KOPT-K1 (cell line): Measurements from ENCODE around the gene QKI.
"Not testable (repeated sequence)": the region's sequence is repeated elsewhere in the genome, so short reads cannot be mapped to it uniquely, and the experiment has no call there.

Experiments used
- H3K27ac ChIP-seq: fragments of 200-600 bp; sonication (generic); 2 replicates; pipeline ENCODE4 v1.5.1; 2016; ENCODE audit warnings: antibody characterized with exemption, mild to moderate bottlenecking, low read depth, low read length; ENCODE audit not compliant: poor library complexity, severe bottlenecking
- H3K36me3 ChIP-seq: fragments of 200-600 bp; sonication (generic); 2 replicates; pipeline ENCODE4 v1.5.1; 2017; ENCODE audit warnings: antibody characterized with exemption, mild to moderate bottlenecking, low read length, moderate library complexity; ENCODE audit not compliant: insufficient read depth
- H3K9me3 ChIP-seq: fragments of 200-600 bp; sonication (generic); 2 replicates; pipeline ENCODE4 v1.5.1; 2017; ENCODE audit warnings: antibody characterized with exemption, low read length, mild to moderate bottlenecking; ENCODE audit not compliant: insufficient read depth, poor library complexity, severe bottlenecking

Gene QKI

GRCh38 chr6:163459536-163459935 lies 45.0 kb downstream of the QKI start:
- Histone ChIP-seq H3K36me3 (no peaks in the 10 kb centered on the region; the same call in 1 of the 2 replicates), H3K27ac (peak overlapping the region; percentile 84), H3K9me3 (no peaks in the 10 kb centered on the region)

- Histone ChIP-seq H3K36me3 (no peaks in the 10 kb centered on the region; the same call in 1 of the 2 replicates), H3K27ac (peak overlapping the region; percentile 84), H3K9me3 (no peaks in the 10 kb centered on the region)
Observed at GRCh38 chr6:163460307-163460782, 45.8 kb downstream of the QKI start.

- Histone ChIP-seq H3K36me3 (no peaks in the 10 kb centered on the region; the same call in 1 of the 2 replicates), H3K27ac (no peak overlapping the region), H3K9me3 (no peaks in the 10 kb centered on the region)
Observed at GRCh38 chr6:163461696-163462095, 47.2 kb downstream of the QKI start.

GRCh38 chr6:163463180-163463579 lies 48.7 kb downstream of the QKI start:
- no peaks in the 10 kb centered on the region for H3K9me3 ChIP-seq
- no peaks in the 10 kb centered on the region for H3K36me3 ChIP-seq
- H3K27ac ChIP-seq: no peak overlapping the region

GRCh38 chr6:163463795-163464194 lies 49.3 kb downstream of the QKI start:
- no peaks in the 10 kb centered on the region for H3K9me3 ChIP-seq
- no peak overlapping the region for H3K27ac ChIP-seq

GRCh38 chr6:163466839-163467390 lies 52.4 kb downstream of the QKI start:
- peaks cover 18% of the 10 kb centered on the region for H3K9me3 ChIP-seq

More at GRCh38 chr6:163463795-163464194, 49.3 kb downstream of the QKI start:
- no peaks in the 10 kb centered on the region for H3K36me3 ChIP-seq

GRCh38 chr6:163468738-163469137 lies 54.2 kb downstream of the QKI start:
- no peak overlapping the region for H3K27ac ChIP-seq
- peaks cover 19% of the 10 kb centered on the region; the same call in 1 of the 2 replicates for H3K36me3 ChIP-seq
- peaks cover 18% of the 10 kb centered on the region for H3K9me3 ChIP-seq

More at GRCh38 chr6:163466839-163467390, 52.4 kb downstream of the QKI start:
- peaks cover 19% of the 10 kb centered on the region; the same call in 1 of the 2 replicates for H3K36me3 ChIP-seq
- H3K27ac ChIP-seq: no peak overlapping the region

GRCh38 chr6:163469459-163469985 lies 55.0 kb downstream of the QKI start:
- Histone ChIP-seq H3K27ac (no peak overlapping the region), H3K9me3 (peaks cover 18% of the 10 kb centered on the region), H3K36me3 (peaks cover 19% of the 10 kb centered on the region; the same call in 1 of the 2 replicates)

- no peak overlapping the region for H3K27ac ChIP-seq
- peaks cover 18% of the 10 kb centered on the region for H3K9me3 ChIP-seq
- H3K36me3 ChIP-seq: peaks cover 19% of the 10 kb centered on the region; the same call in 1 of the 2 replicates
Observed at GRCh38 chr6:163470611-163471010, 56.1 kb downstream of the QKI start.

GRCh38 chr6:163474581-163474980 lies 60.1 kb downstream of the QKI start:
- H3K9me3 ChIP-seq: peaks cover 18% of the 10 kb centered on the region
- H3K36me3 ChIP-seq: peaks cover 23% of the 10 kb centered on the region
- H3K27ac ChIP-seq: no peak overlapping the region

GRCh38 chr6:163476946-163477345 lies 62.4 kb downstream of the QKI start:
- H3K36me3 ChIP-seq: peaks cover 24% of the 10 kb centered on the region
- H3K27ac ChIP-seq, H3K9me3 ChIP-seq: not testable (repeated sequence)

GRCh38 chr6:163483107-163483506 lies 68.6 kb downstream of the QKI start:
- H3K9me3 ChIP-seq: no peaks in the 10 kb centered on the region
- no peak overlapping the region for H3K27ac ChIP-seq
- peaks cover 25% of the 10 kb centered on the region for H3K36me3 ChIP-seq

GRCh38 chr6:163485388-163485851 lies 70.9 kb downstream of the QKI start:
- Histone ChIP-seq H3K9me3 (no peaks in the 10 kb centered on the region), H3K27ac (no peak overlapping the region), H3K36me3 (peaks cover 9% of the 10 kb centered on the region; the same call in 1 of the 2 replicates)

- H3K9me3 ChIP-seq: no peaks in the 10 kb centered on the region
- H3K27ac ChIP-seq: no peak overlapping the region
- H3K36me3 ChIP-seq: peaks cover 2% of the 10 kb centered on the region; the same call in 1 of the 2 replicates
Observed at GRCh38 chr6:163486821-163487220, 72.3 kb downstream of the QKI start.

GRCh38 chr6:163487606-163488005 lies 73.1 kb downstream of the QKI start:
- H3K9me3 ChIP-seq: no peaks in the 10 kb centered on the region
- H3K27ac ChIP-seq: no peak overlapping the region
- no peaks in the 10 kb centered on the region for H3K36me3 ChIP-seq

GRCh38 chr6:163489584-163489983 lies 75.1 kb downstream of the QKI start:
- no peaks in the 10 kb centered on the region for H3K9me3 ChIP-seq
- no peak overlapping the region for H3K27ac ChIP-seq
- no peaks in the 10 kb centered on the region for H3K36me3 ChIP-seq
